PC-3 (cell line): Measurements from ENCODE around the gene TNFRSF4. TPM values are rescaled to one million over a fixed set of nuclear protein-coding genes. Genes with fewer than 3 reads are reported as not detected.
A peak's percentile ranks its signal among the peaks of the same experiment; 100 is the strongest.

Experiments
- ATAC-seq: fragments of 200-7000 bp; cut with Tn5 transposase; 2 replicates; pipeline ENCODE4 v1.9.1; 2020; ENCODE audit warnings: mild to moderate bottlenecking, moderate library complexity
- BruUV-seq: library from RNA; stranded (reverse); fragments of 400-500 nt; replicated peaks from 2 replicates; lab custom pipeline; 2021; lab: Mats Ljungman, UMichigan
- CTCF ChIA-PET: fragments of 300-600 bp; sonication (Branson Sonifier 250); formaldehyde crosslinking; loops from one replicate; lab custom pipeline; 2022; ENCODE audit warnings: antibody characterized with exemption; lab: Charles Lee
- POLR2A ChIA-PET: fragments of 300-600 bp; sonication (Branson Sonifier 250); formaldehyde crosslinking; loops from one replicate; lab custom pipeline; 2022; ENCODE audit warnings: antibody characterized with exemption; ENCODE audit not compliant: unreplicated experiment; lab: Charles Lee
- DNase-seq: peaks from one replicate; pipeline ENCODE4 v3.0.0-alpha.2; 2015
- H2AFZ ChIP-seq: fragments of 300-600 bp; sonication (generic); 2 replicates; pipeline ENCODE4 v1.6.0; 2016; ENCODE audit warnings: antibody characterized with exemption, low read length
- H3F3A ChIP-seq: fragments of 300-600 bp; sonication (generic); one replicate; pipeline ENCODE4 v1.6.0; 2017; ENCODE audit warnings: antibody characterized with exemption, low read length, control low read depth, mild to moderate bottlenecking; ENCODE audit not compliant: unreplicated experiment
- H3K27ac ChIP-seq: fragments of 300-600 bp; sonication (generic); 2 replicates; pipeline ENCODE4 v1.5.1; 2016; ENCODE audit warnings: mild to moderate bottlenecking, low read length
- H3K27me3 ChIP-seq: fragments of 300-600 bp; sonication (generic); 2 replicates; pipeline ENCODE4 v1.6.1; 2016; ENCODE audit warnings: low read length, mixed read lengths
- H3K36me3 ChIP-seq: fragments of 300-600 bp; sonication (generic); 2 replicates; pipeline ENCODE4 v1.6.1; 2016; ENCODE audit warnings: low read depth, mixed run types, low read length, mixed read lengths
- H3K4me1 ChIP-seq: fragments of 300-600 bp; sonication (generic); 2 replicates; pipeline ENCODE4 v1.5.1; 2016; ENCODE audit warnings: low read length; ENCODE audit not compliant: insufficient read depth
- H3K4me2 ChIP-seq: fragments of 300-600 bp; sonication (generic); 2 replicates; pipeline ENCODE4 v1.6.0; 2016; ENCODE audit warnings: low read length
- H3K4me3 ChIP-seq: fragments of 300-600 bp; sonication (generic); 2 replicates; pipeline ENCODE4 v1.5.1; 2016; ENCODE audit warnings: mild to moderate bottlenecking, low read length, mixed read lengths
- H3K79me2 ChIP-seq: fragments of 300-600 bp; sonication (generic); 2 replicates; pipeline ENCODE4 v1.6.1; 2017; ENCODE audit warnings: low read length, mixed read lengths
- H3K9ac ChIP-seq: fragments of 300-600 bp; sonication (generic); 2 replicates; pipeline ENCODE4 v1.6.0; 2016; ENCODE audit warnings: mild to moderate bottlenecking, low read length
- H3K9me2 ChIP-seq: fragments of 300-600 bp; sonication (generic); replicated peaks from 2 replicates; pipeline ENCODE4 v1.6.1; 2016; ENCODE audit warnings: mixed run types, low read length, mixed read lengths
- H3K9me3 ChIP-seq: fragments of 300-600 bp; sonication (generic); 2 replicates; pipeline ENCODE4 v1.6.1; 2016; ENCODE audit warnings: low read length, mixed read lengths
- H4K20me1 ChIP-seq: fragments of 300-600 bp; sonication (generic); 2 replicates; pipeline ENCODE4 v1.6.1; 2016; ENCODE audit warnings: low read length, mixed read lengths
- EZH2 ChIP-seq: fragments of 300-600 bp; sonication (generic); IDR thresholded peaks from one replicate; pipeline ENCODE4 v1.6.1; 2017; ENCODE audit warnings: antibody characterized with exemption, mild to moderate bottlenecking, low read length; ENCODE audit not compliant: unreplicated experiment
- EZH2phosphoT487 ChIP-seq: fragments of 300-600 bp; sonication (generic); IDR thresholded peaks from 2 replicates; pipeline ENCODE4 v1.6.1; 2018; ENCODE audit warnings: mild to moderate bottlenecking, antibody characterized with exemption, low read length, borderline replicate concordance
- intact Hi-C: fragments of 100-400 bp; cut with micrococcal nuclease; formaldehyde crosslinking; loops from 2 replicates; pipeline ENCODE4 v1.9.0; 2023
- total RNA-seq: library from RNA; depleted of rRNA; stranded (reverse); fragments of >200 nt; gene quantifications from 2 replicates; pipeline ENCODE4 v1.2.3, GENCODE V29; 2014
- TF ChIP-seq, protein P1 (sequence below): fragments of 300-600 bp; sonication (generic); conservative IDR thresholded peaks from 2 replicates; pipeline ENCODE4 v1.5.1; 2017; ENCODE audit warnings: antibody characterized with exemption, low read depth, mild to moderate bottlenecking, low read length

Gene TNFRSF4
- total RNA-seq, 1 experiment from 2014 or later, result 0.11 TPM

DNA sequence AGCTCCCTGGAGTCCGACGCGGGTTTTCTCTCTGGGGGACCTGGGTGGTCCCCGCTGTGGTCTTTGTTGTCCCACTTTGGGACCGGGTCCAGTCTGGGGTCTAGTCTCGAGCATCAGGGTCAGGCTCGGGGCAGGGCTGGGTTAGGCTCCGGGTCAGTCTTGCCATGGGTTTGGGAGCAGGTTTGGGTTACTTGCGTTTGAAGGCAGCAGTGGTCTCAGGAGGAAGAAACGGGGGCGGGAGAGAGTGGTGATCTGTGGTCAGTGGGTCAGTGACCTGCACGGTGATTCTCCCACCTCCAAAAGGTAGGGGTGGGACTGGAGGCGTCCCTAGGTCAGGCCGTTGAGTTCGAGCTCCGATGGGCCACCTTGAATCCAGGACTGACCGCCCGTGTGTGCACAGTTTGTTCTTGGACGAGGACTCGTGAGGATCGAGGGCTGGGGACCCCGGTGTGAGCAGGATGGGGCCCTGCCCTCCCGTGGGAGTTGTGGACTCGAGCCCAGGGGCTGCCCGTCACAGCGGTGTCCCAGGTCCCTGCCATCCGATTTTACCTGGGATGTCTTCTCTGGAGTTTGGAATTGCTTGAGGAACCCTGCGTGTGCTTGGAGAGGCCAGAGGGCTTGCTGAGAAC lies 20.3 kb upstream of the TNFRSF4 start:
- Histone ChIP-seq H3K9me3 (no peaks in the 10 kb centered on the region), H3K9me2 (no peaks in the 10 kb centered on the region), H3K27ac (no peak overlapping the region), H3K79me2 (peaks cover 59% of the 10 kb centered on the region), H3K27me3 (no peaks in the 10 kb centered on the region), H2AFZ (no peak overlapping the region), H3K4me1 (peaks cover 63% of the 10 kb centered on the region), H3F3A (no peaks in the 10 kb centered on the region), H3K36me3 (peaks cover 5% of the 10 kb centered on the region; the same call in 1 of the 2 replicates), H3K4me3 (peak overlapping the region; percentile 65), H3K9ac (peak overlapping the region; percentile 52; the same call in 1 of the 2 replicates), H3K4me2 (peak overlapping the region; percentile 78), H4K20me1 (peaks cover 9% of the 10 kb centered on the region)
- TF ChIP-seq EZH2phosphoT487 (no peak), EZH2 (no peak)
- TF ChIP-seq, protein P1, sequence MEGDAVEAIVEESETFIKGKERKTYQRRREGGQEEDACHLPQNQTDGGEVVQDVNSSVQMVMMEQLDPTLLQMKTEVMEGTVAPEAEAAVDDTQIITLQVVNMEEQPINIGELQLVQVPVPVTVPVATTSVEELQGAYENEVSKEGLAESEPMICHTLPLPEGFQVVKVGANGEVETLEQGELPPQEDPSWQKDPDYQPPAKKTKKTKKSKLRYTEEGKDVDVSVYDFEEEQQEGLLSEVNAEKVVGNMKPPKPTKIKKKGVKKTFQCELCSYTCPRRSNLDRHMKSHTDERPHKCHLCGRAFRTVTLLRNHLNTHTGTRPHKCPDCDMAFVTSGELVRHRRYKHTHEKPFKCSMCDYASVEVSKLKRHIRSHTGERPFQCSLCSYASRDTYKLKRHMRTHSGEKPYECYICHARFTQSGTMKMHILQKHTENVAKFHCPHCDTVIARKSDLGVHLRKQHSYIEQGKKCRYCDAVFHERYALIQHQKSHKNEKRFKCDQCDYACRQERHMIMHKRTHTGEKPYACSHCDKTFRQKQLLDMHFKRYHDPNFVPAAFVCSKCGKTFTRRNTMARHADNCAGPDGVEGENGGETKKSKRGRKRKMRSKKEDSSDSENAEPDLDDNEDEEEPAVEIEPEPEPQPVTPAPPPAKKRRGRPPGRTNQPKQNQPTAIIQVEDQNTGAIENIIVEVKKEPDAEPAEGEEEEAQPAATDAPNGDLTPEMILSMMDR, result no peak
- intact Hi-C loops, result no loop called here
- CTCF ChIA-PET, result no interaction called here
- POLR2A ChIA-PET, result no interaction called here
- no TSS peak for BruUV-seq
- ATAC-seq (no peak), DNase-seq (no peak)

DNA sequence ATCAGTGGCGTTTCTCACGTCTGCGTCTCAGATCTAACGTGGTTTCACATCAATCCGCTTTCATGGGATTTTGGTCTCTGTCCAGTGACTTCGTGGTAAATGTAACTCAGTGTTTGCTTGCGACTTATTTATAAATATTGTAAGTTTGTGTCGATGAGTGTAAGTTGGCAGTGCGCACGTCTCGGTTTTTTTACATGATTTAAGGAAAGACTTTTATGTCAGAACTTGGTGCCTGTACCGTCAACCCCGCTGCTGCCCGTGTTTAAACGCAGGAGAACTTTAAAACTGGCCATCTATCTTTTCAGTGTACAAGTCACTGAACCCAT lies 19.6 kb upstream of the TNFRSF4 start:
- no TSS peak for BruUV-seq
- H3K4me1 ChIP-seq, result peaks cover 55% of the 10 kb centered on the region
- intact Hi-C loops, result no loop called here
- H3K9me3 ChIP-seq, result no peaks in the 10 kb centered on the region
- peak overlapping the region; percentile 2; the same call in 1 of the 2 replicates for H3K27ac ChIP-seq
- peaks cover 66% of the 10 kb centered on the region for H3K79me2 ChIP-seq
- ChIA-PET POLR2A (no interaction called here), CTCF (no interaction called here)
- no peak for TF ChIP-seq EZH2
- H3K9me2 ChIP-seq, result no peaks in the 10 kb centered on the region
- H3K9ac ChIP-seq, result peak overlapping the region; percentile 52
- H2AFZ ChIP-seq, result no peak overlapping the region
- H3K4me3 ChIP-seq, result peak overlapping the region; percentile 65
- H3K4me2 ChIP-seq, result peak overlapping the region; percentile 78
- H4K20me1 ChIP-seq, result peaks cover 15% of the 10 kb centered on the region
- DNase-seq (peak; percentile 23), ATAC-seq (no peak)
- H3K27me3 ChIP-seq, result no peaks in the 10 kb centered on the region
- H3F3A ChIP-seq, result no peaks in the 10 kb centered on the region
- H3K36me3 ChIP-seq, result peaks cover 6% of the 10 kb centered on the region

GRCh38 chr1:1232796-1233566 lies 19.0 kb upstream of the TNFRSF4 start:
- peak overlapping the region; percentile 2; the same call in 1 of the 2 replicates for H3K27ac ChIP-seq
- CTCF ChIA-PET, result no interaction called here
- TF ChIP-seq, protein P1, result no peak

More at GRCh38 chr1:1232796-1233566, 19.0 kb upstream of the TNFRSF4 start:
- POLR2A ChIA-PET, result no interaction called here
- peaks cover 50% of the 10 kb centered on the region for H3K4me1 ChIP-seq
- H3K79me2 ChIP-seq, result peaks cover 72% of the 10 kb centered on the region
- peaks cover 12% of the 10 kb centered on the region for H3K36me3 ChIP-seq
- no peaks in the 10 kb centered on the region for H3K27me3 ChIP-seq
- no peak for ATAC-seq
- intact Hi-C loops, result no loop called here
- BruUV-seq, result no TSS peak
- H2AFZ ChIP-seq, result no peak overlapping the region
- no peaks in the 10 kb centered on the region for H3F3A ChIP-seq
- peak overlapping the region; percentile 65 for H3K4me3 ChIP-seq
- peaks cover 18% of the 10 kb centered on the region for H4K20me1 ChIP-seq
- peak overlapping the region; percentile 52 for H3K9ac ChIP-seq
- no peaks in the 10 kb centered on the region for H3K9me2 ChIP-seq
- peak overlapping the region; percentile 78 for H3K4me2 ChIP-seq
- peak; percentile 31 for DNase-seq
- H3K9me3 ChIP-seq, result no peaks in the 10 kb centered on the region
